Endothelial cell of umbilical vein (primary cell): ENCODE results near the gene TMEM273.

Source experiments
- CTCF ChIP-seq, 2 donors: IDR thresholded peaks; 1 replicate in 1 of 2; 2 replicates in 1 of 2; pipeline ENCODE4 v1.5.1; 2011; ENCODE audit warnings: low read length in 2 of 2, mild to moderate bottlenecking in 2 of 2, moderate library complexity in 2 of 2, control low read depth in 1 of 2, inconsistent platforms in 1 of 2, low read depth in 1 of 2; ENCODE audit not compliant: insufficient read depth in 1 of 2; ENCODE audit errors: extremely low read depth in 1 of 2
- POLR2A ChIP-seq: IDR thresholded peaks from 2 replicates; pipeline ENCODE4 v1.6.1; 2012; ENCODE audit warnings: low read depth, mild to moderate bottlenecking, control low read depth, low read length

- TF ChIP-seq CTCF (IDR thresholded peaks at IDR 0.05; ENCODE audit: extremely low read depth in 1 of 2, insufficient read depth in 1 of 2, low read depth in 1 of 2, low read length in 2 of 2) (no peak), POLR2A (no peak)
These were observed 32.5 kb upstream of the TMEM273 start for GRCh38 chr10:49220679-49221078.
